GM12873 (cell line): ENCODE measurements around the gene CNST.

Experiments used
- CTCF ChIP-seq: IDR thresholded peaks from 2 replicates; pipeline ENCODE4 v1.5.1; 2012; ENCODE audit warnings: low read depth, mild to moderate bottlenecking, moderate library complexity, low read length, control low read depth; ENCODE audit not compliant: insufficient read depth; ENCODE audit errors: missing control alignments

The CNST gene

GRCh38 chr1:246708166-246708565 lies 141.9 kb downstream of the CNST start:
- no peak for TF ChIP-seq CTCF

- TF ChIP-seq CTCF: no peak
These were observed 142.9 kb downstream of the CNST start for GRCh38 chr1:246709196-246709595.

GRCh38 chr1:246709835-246710234 lies 143.6 kb downstream of the CNST start:
- no peak for TF ChIP-seq CTCF

- no peak for TF ChIP-seq CTCF
These were observed 145.3 kb downstream of the CNST start for GRCh38 chr1:246711548-246712003.
